Retina (tissue), 1 donor: ENCODE measurements around the gene CCL26.
"Not testable (repeated sequence)": the region's sequence is repeated elsewhere in the genome, so short reads cannot be mapped to it uniquely, and the experiment has no call there.

Experiments
- DNase-seq: peaks from one replicate; pipeline ENCODE4 v3.0.0-alpha.2; 2016

Gene CCL26

DNA sequence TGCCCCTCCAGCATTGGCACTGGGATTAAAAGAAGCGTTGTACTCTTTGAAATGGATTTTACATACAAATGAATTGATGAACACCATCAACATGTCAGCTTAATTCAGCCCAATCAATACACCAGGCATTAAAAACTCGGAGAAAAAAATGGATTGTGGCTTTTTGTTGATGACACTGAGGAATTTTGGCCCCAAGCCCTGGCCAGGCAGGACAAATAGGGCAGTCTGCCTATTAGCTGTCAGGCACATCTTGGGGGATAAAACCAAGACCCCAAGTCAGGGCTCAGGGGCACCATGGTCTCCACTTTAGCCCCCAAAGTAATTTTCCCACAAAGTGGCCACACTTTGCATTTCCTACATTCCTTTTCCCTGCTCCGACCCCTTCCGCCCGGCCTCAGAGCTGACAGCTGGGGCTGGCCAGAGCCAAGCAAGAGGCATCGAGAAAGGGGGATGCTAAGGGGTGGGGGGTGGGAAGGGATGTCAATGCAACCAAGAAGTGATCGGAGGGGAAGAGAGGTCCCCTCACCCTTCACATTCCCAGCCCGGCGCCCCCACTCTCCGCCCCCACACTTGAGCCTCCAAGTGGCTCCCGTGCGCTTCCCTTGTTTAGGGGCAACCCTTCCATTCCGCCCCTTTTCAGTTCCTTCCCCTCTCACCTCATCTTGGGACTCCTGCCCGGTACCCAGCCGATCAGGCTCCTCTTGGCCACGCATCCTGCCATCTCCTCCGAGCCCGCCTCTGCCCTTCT lies 34.0 kb downstream of the CCL26 start:
- DNase-seq, result no peak

DNA sequence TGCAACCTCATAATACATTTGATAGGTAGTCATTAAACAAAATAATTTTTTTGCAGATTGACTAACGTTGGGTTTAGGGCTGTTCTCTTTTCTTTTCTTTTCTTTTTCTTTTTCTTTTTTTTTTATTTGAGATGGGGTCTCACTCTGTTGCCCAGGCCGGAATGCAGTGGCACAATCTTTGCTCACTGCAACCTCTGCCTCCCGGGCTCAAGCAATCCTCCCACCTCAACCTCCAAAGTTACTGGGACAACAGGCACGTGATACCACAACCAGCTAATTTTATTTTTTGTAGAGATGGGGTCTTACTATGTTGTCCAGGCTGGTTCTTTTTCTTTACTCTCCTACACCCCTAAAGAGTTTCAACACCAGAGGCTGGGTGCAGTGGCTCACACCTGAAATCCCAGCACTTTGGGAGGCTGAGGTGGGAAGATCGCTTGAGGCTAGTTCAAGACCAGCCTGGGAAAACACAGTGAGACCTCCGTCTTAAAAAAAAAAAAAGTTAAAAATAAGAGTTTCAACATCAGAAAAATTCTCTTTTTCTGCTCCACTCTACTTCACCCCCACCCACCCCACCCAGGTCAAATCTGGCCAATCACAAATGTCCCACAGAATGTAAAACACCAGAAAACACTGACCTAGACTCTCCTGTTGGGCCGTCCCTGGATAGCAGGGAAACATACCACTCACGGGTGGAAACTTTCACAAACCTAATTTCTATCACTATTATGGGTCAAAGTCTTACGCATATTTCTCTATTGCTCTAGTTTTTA lies 36.2 kb downstream of the CCL26 start:
- DNase-seq, result no peak

DNA sequence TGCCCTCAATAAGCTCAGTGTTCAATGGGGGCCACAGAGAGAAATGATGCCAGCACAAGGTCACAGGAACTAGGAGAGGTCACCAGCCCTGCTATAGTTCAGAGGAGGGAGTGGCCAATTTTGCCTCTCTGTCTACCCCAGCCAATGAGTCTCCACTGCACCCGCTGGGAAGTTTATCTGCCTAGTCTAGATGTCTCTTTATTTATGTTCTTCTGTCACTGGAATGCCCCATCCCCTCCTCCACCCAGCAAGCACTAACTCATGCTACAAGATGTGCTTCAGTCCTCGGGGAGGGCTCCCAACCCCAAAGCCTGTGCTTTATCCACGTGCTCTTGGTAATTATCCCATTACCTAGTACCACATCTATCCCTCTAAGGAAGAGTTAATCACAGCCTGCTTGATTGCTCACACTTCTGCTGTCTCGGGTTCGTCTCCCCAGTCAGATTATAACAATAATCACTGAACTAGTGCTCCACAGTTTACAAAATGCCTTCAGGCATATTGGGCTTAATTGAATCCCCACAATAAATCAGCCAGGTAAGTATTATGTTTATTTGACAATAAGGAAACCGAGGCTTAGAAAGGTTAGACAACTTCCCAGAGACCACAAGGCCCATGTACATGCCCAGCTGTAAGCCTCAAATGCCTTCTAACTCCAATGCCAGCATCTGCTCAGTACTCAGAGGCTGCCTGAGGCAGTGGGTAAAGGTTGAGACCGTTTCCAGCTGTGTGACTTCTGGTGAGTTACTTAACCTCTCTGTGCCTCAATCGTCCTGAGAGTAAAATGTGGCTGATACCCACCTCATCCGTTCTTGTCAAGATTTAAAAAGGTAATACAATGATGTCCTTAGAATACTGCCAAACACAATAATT lies 37.2 kb downstream of the CCL26 start:
- DNase-seq, result no peak

GRCh38 chr7:75732764-75733630 lies 39.0 kb downstream of the CCL26 start:
- DNase-seq, result no peak

- DNase-seq, result no peak
Measured at GRCh38 chr7:75732016-75732521, 39.9 kb downstream of the CCL26 start.

DNA sequence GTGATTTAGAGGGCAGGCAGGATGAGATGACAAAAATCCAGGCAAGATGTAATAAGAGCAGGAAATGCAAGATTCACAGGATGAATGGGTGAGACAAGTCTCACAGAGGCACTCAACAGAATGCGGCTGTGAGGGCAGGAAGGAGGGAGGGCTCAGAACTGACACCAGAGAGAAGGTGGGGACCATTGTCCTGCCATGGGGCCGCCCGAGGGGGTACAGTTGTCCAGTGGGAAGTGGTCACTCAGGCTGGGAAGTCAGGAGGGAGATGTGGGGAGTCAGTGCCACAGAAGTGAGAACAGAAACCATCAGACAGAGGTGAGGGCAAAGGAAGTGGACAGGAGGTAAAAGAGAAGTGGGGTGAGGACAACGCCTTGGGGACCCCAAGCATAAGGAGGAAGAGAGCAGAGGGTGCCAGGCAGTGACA lies 42.1 kb downstream of the CCL26 start:
- DNase-seq, result no peak

DNA sequence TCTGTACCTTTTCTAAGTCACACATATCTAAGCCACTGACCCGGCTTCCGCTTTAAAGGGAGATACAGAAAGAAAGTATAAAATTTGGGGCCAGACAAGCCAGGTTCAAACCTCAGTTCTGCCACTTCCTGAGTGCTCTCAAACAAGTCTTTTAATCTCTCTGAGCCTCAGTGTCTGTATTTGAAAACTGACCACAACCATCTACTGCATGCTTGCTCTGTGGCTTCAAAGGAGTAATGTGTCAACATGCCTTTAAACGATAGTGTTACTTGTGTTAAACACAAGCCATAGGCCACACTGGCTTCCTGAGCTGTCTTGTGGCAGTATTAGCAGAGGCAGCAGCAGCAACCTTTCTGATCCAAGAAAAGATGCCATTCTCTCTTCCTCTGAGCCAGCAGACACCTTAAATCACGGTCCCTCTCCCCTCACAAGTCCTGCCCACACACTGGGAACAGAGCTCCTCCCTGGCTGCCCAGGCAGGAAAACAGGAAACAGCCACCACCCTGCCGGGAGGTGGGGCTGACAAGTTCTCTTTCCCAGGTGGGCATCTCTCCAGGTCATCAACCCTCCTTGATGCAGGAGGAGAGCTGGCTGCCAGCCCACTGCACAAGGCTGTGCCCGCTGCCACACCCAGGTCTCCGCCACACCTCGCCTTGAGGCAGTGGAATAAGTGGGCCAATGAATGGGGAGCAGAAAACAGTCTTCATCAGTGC lies 44.0 kb downstream of the CCL26 start:
- no peak for DNase-seq

DNA sequence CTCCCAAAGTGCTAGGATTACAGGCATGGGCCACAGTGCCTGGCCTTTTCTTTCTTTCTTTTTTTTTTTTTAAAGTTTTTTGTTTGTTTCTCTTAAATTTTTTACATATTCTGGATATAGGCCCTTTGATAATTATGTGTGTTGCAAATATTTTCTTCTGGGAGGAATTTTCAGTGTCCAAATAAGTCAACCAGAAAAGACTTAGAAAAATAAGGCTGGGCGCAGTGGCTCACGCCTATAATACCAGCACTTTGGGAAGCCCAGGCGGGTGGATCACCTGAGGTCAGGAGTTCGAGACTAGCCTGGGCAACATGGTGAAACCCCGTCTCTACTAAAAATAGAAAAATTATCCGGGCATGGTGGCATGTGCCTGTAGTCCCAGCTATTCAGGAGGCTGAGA lies 44.7 kb downstream of the CCL26 start:
- not testable (repeated sequence) for DNase-seq

- no peak for DNase-seq
Measured at GRCh38 chr7:75725306-75725705, 46.7 kb downstream of the CCL26 start.

GRCh38 chr7:75723444-75723843 lies 48.6 kb downstream of the CCL26 start:
- DNase-seq, result no peak

DNA sequence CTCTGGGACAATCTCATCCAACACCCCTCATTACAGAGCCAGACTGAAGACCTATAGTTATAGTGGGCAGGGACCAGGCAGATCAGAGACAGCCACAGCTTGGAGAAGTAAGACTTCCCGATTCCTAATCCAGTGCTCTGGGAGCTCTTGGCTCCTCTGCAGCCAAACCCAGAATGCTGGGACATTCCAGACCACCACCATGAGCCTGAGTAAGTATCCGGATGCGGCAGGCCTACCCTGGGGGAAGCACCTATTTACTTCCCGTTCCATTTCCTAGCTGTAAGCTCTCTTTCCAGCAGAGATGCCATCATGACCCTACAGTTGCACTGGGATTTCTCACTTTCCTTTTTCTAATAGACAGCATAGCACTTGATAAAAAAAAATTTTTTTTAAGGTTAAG lies 49.6 kb downstream of the CCL26 start:
- DNase-seq, result no peak

DNA sequence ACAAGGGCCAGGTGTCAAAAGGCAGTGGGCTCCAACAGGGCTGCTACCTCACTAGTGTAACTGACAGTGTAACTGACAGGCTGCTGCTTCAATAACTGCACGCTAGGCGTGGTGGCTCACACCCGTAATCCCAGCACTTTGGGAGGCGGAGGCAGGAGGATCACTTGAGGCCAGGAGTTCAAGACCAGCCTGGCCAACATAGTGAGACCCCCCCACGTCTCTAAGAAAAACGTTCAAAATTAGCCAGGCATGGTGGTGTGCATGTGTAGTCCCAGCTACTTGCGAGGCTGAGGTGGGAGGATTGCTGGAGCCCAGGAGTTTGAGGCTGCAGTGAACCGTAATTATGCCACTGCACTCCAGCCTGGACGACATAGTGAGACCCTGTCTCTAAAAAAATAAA lies 50.1 kb downstream of the CCL26 start:
- DNase-seq, result not testable (repeated sequence)

DNA sequence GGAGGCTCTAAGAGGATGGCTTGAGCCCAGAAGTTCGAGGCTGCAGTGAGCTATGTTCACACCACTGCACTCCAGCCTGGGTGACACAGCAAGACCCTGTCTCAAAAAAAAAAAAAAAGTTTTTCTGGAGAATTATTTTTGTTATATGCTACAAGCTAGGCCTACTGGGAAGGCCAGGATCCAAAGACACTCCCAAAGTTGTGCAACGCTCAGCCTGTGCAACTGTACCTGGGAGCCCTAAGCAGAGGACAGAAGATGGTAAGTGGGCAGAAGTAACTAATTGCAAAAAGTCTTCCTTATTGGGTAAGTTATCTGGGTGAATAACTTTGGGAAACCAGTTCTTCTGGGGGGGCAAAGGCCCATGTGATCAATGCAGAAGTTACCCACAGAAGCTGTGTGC lies 50.6 kb downstream of the CCL26 start:
- DNase-seq, result no peak

- DNase-seq, result no peak
Measured at GRCh38 chr7:75719626-75720025, 52.4 kb downstream of the CCL26 start.
